ENCODE measurements around the gene WDR53.
"Not testable (repeated sequence)": the region's sequence is repeated elsewhere in the genome, so short reads cannot be mapped to it uniquely, and the experiment has no call there.

WDR53 gene

DNA sequence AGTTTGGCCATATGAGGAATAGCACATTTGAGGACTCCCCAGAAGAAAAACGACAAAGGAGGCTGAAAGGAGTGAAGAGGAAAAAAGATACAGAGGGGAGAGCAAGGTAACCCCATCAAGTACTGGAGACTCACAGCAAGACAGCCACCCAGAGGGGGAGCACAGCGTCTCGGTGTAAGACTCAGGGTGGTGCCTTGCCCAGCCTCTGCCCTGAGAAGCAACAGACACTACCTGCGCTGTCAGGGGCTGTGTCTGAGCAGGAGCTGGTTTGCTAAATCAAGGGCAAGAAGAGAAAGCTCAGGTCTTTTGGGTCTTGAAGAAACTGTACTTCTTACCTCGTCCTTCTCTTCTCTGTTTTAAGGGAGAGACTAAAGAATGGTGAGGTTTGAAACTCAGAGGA, 28.0 kb upstream of the WDR53 start:
- H3K27me3 Mint-ChIP-seq: peaks cover 27% of the 10 kb centered on the region
- H3K4me3 Mint-ChIP-seq: no peak overlapping the region

DNA sequence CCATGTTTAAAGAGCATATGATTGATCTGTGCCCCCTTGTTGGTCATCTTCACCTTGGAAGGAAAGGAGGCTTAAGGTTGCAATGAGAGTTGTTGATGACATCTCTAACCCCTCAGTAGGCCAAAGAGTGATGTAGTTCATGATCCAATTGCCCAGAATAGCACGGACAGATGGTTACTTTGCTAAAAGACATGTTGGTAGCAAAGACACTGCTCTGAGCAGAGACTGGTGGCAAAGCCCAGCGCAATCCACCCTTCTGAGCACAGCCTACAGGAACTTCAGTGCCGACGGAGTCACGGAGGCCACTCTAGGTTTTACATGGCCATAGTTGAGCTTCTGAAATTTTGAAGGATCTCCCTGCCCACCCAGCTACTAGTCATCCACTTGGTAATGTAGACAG, 21.9 kb upstream of the WDR53 start:
- Mint-ChIP-seq H3K27ac (no peak overlapping the region), H3K36me3 (ENCODE audit: low read depth) (peaks cover 22% of the 10 kb centered on the region), H3K27me3 (no peaks in the 10 kb centered on the region), H3K4me3 (no peak overlapping the region), H3K9me3 (no peaks in the 10 kb centered on the region), H3K4me1 (ENCODE audit: low read depth) (no peaks in the 10 kb centered on the region)
- intact Hi-C loops (cut with micrococcal nuclease): no loop called here

More for the DNA sequence above, 28.0 kb upstream of the WDR53 start:
- intact Hi-C loops (cut with micrococcal nuclease): no loop called here
- no peak overlapping the region for H3K27ac Mint-ChIP-seq
- no peaks in the 10 kb centered on the region for H3K9me3 Mint-ChIP-seq
- no peaks in the 10 kb centered on the region for H3K36me3 Mint-ChIP-seq (ENCODE audit: low read depth)
- H3K4me1 Mint-ChIP-seq (ENCODE audit: low read depth): peaks cover 14% of the 10 kb centered on the region

- H3K4me3 Mint-ChIP-seq: no peak overlapping the region
- H3K36me3 Mint-ChIP-seq (ENCODE audit: low read depth): peaks cover 57% of the 10 kb centered on the region
- H3K27ac Mint-ChIP-seq: no peak overlapping the region
- intact Hi-C loops (cut with micrococcal nuclease): no loop called here
- no peaks in the 10 kb centered on the region for H3K9me3 Mint-ChIP-seq
- peaks cover 6% of the 10 kb centered on the region for H3K4me1 Mint-ChIP-seq (ENCODE audit: low read depth)
- no peaks in the 10 kb centered on the region for H3K27me3 Mint-ChIP-seq
Observed at GRCh38 chr3:196585044-196585757, 16.8 kb upstream of the WDR53 start.

DNA sequence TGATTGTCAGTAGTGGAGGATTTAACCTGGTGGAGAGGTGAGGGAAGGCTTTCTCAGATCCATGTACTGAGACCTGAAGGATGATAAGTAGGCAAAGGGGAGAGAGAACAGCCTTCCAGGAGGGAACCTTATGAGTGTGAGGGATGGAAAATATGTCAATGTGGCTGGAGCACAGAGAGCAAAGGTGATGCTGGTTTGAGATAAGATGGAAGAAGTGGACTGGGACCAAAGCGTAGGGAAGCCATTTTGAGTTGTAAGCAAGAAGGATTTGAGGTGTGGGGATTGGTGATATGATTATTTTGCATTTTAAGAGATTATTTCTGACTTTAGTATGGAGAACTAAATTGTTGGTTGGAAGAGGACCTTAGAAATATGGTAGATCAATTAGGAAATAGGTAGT, 4.0 kb upstream of the WDR53 start:
- Mint-ChIP-seq H3K27ac (no peak overlapping the region), H3K4me3 (no peak overlapping the region), H3K4me1 (ENCODE audit: low read depth) (peaks cover 33% of the 10 kb centered on the region), H3K36me3 (ENCODE audit: low read depth) (peaks cover 17% of the 10 kb centered on the region), H3K9me3 (no peaks in the 10 kb centered on the region), H3K27me3 (no peaks in the 10 kb centered on the region)
- intact Hi-C loops (cut with micrococcal nuclease): no loop called here

GRCh38 chr3:196570332-196570731, 2.0 kb upstream of the WDR53 start:
- H3K9me3 Mint-ChIP-seq; H3K27ac Mint-ChIP-seq; H3K27me3 Mint-ChIP-seq; intact Hi-C loops (cut with micrococcal nuclease): not testable (repeated sequence)
- Mint-ChIP-seq H3K36me3 (ENCODE audit: low read depth) (peaks cover 30% of the 10 kb centered on the region), H3K4me3 (peak overlapping the region; percentile 15), H3K4me1 (ENCODE audit: low read depth) (peaks cover 37% of the 10 kb centered on the region)

DNA sequence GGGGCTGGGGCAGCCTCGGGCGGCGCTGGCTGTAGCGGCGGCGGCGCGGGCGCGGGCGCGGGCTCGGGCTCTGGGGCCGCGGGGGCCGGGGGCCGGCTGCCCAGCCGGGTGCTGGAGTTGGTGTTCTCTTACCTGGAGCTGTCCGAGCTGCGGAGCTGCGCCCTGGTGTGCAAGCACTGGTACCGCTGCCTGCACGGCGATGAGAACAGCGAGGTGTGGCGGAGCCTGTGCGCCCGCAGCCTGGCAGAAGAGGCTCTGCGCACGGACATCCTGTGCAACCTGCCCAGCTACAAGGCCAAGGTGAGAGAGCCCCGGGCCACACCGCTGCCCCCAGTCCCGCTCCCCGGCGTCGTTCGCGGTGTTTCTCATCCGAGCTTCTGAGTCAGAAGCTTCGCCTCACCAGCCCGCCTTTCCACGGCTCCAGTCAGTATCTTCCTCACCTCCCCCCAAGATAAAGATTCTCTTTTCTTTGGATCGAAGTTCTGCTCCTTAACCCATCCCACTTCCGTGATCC, 706 bp upstream of the WDR53 start:
- peak overlapping the region; percentile 90 for H3K27ac Mint-ChIP-seq
- H3K9me3 Mint-ChIP-seq: no peaks in the 10 kb centered on the region
- no peaks in the 10 kb centered on the region for H3K27me3 Mint-ChIP-seq
- peaks cover 26% of the 10 kb centered on the region for H3K4me1 Mint-ChIP-seq (ENCODE audit: low read depth)
- intact Hi-C loops (cut with micrococcal nuclease): no loop called here
- H3K4me3 Mint-ChIP-seq: peak overlapping the region; percentile 80
- H3K36me3 Mint-ChIP-seq (ENCODE audit: low read depth): peaks cover 42% of the 10 kb centered on the region

DNA sequence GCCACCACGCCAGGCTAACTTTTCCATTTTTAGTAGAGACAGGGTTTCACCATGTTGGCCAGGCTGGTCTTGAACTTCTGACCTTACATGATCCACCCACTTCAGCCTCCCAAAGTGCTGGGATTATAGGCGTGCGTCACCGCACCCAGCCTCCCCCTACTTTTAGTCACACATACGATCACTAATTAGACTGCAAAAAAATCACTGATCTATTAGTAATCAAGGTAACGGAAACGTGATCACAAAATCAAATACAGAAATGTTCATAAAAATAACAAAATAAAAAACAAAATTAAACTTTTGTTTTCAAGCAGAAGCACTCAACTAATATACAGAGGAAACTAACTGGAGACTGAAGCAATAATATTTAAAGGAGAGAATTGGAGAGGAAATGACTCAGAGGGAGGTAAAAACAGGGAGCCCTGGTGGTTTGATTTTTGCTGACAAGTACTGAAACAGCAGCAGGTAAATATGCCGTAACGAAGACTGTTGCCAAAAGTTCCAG, 4.6 kb downstream of the WDR53 start:
- Mint-ChIP-seq H3K4me3 (no peak overlapping the region), H3K36me3 (ENCODE audit: low read depth) (peaks cover 59% of the 10 kb centered on the region), H3K27ac (no peak overlapping the region), H3K4me1 (ENCODE audit: low read depth) (peaks cover 13% of the 10 kb centered on the region), H3K27me3 (no peaks in the 10 kb centered on the region), H3K9me3 (no peaks in the 10 kb centered on the region)
- intact Hi-C loops (cut with micrococcal nuclease): no loop called here

GRCh38 chr3:196559826-196560225, 8.5 kb downstream of the WDR53 start:
- H3K4me3 Mint-ChIP-seq: no peak overlapping the region
- H3K27ac Mint-ChIP-seq: no peak overlapping the region
- H3K27me3 Mint-ChIP-seq: no peaks in the 10 kb centered on the region
- intact Hi-C loops (cut with micrococcal nuclease): loop anchor here (1.0 kb wide), 1 partner anchor 22 kb away; no protein-coding TSS in a partner anchor
- no peaks in the 10 kb centered on the region for H3K9me3 Mint-ChIP-seq
- peaks cover 5% of the 10 kb centered on the region for H3K4me1 Mint-ChIP-seq (ENCODE audit: low read depth)
- peaks cover 42% of the 10 kb centered on the region for H3K36me3 Mint-ChIP-seq (ENCODE audit: low read depth)

GRCh38 chr3:196558476-196558875, 9.9 kb downstream of the WDR53 start:
- H3K27me3 Mint-ChIP-seq: no peaks in the 10 kb centered on the region
- no peak overlapping the region for H3K4me3 Mint-ChIP-seq
- intact Hi-C loops (cut with micrococcal nuclease): no loop called here
- peaks cover 28% of the 10 kb centered on the region for H3K36me3 Mint-ChIP-seq (ENCODE audit: low read depth)
- H3K9me3 Mint-ChIP-seq: no peaks in the 10 kb centered on the region
- H3K27ac Mint-ChIP-seq: no peak overlapping the region
- H3K4me1 Mint-ChIP-seq (ENCODE audit: low read depth): peaks cover 18% of the 10 kb centered on the region

DNA sequence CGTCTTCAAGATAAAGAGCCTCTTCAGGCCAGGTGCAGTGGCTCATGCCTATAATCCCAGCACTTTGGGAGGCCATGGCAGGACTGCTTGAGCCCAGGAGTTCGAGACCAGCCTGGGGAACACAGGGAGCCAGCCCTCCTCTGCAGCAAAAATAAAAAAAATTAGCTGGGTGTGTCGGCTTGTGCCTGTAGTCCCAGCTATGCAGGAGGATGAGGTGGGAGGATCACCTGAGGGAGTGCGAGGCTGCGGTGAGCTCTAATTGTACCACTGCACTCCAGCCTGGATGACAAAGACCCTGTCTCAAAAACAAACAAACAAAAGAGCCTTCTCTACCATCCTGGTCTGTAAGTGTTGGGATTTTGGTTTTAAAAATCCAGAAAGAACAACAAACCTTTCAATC, 11.1 kb downstream of the WDR53 start:
- peaks cover 19% of the 10 kb centered on the region for H3K4me1 Mint-ChIP-seq (ENCODE audit: low read depth)
- no peaks in the 10 kb centered on the region for H3K9me3 Mint-ChIP-seq
- no peaks in the 10 kb centered on the region for H3K27me3 Mint-ChIP-seq
- intact Hi-C loops (cut with micrococcal nuclease): no loop called here
- no peak overlapping the region for H3K4me3 Mint-ChIP-seq
- no peak overlapping the region for H3K27ac Mint-ChIP-seq
- peaks cover 25% of the 10 kb centered on the region for H3K36me3 Mint-ChIP-seq (ENCODE audit: low read depth)

GRCh38 chr3:196555295-196555694, 13.1 kb downstream of the WDR53 start:
- H3K4me1 Mint-ChIP-seq (ENCODE audit: low read depth): peaks cover 19% of the 10 kb centered on the region
- H3K9me3 Mint-ChIP-seq: peaks cover 4% of the 10 kb centered on the region
- no peak overlapping the region for H3K27ac Mint-ChIP-seq
- no peaks in the 10 kb centered on the region for H3K27me3 Mint-ChIP-seq
- H3K4me3 Mint-ChIP-seq: no peak overlapping the region
- intact Hi-C loops (cut with micrococcal nuclease): no loop called here
- peaks cover 13% of the 10 kb centered on the region for H3K36me3 Mint-ChIP-seq (ENCODE audit: low read depth)

- Mint-ChIP-seq H3K27me3 (no peaks in the 10 kb centered on the region), H3K4me3 (no peak overlapping the region), H3K27ac (peak overlapping the region; percentile 54), H3K9me3 (peaks cover 15% of the 10 kb centered on the region), H3K4me1 (ENCODE audit: low read depth) (peaks cover 19% of the 10 kb centered on the region), H3K36me3 (ENCODE audit: low read depth) (peaks cover 13% of the 10 kb centered on the region)
- intact Hi-C loops (cut with micrococcal nuclease): no loop called here
Observed at GRCh38 chr3:196554205-196554604, 14.1 kb downstream of the WDR53 start.

- Mint-ChIP-seq H3K9me3 (peaks cover 20% of the 10 kb centered on the region), H3K4me3 (no peak overlapping the region), H3K4me1 (ENCODE audit: low read depth) (peaks cover 19% of the 10 kb centered on the region), H3K36me3 (ENCODE audit: low read depth) (peaks cover 15% of the 10 kb centered on the region), H3K27ac (peak overlapping the region; percentile 54), H3K27me3 (no peaks in the 10 kb centered on the region)
- intact Hi-C loops (cut with micrococcal nuclease): no loop called here
Observed at GRCh38 chr3:196553551-196553950, 14.8 kb downstream of the WDR53 start.

GRCh38 chr3:196552253-196552652, 16.1 kb downstream of the WDR53 start:
- peaks cover 15% of the 10 kb centered on the region for H3K36me3 Mint-ChIP-seq (ENCODE audit: low read depth)
- peaks cover 27% of the 10 kb centered on the region for H3K9me3 Mint-ChIP-seq
- no peaks in the 10 kb centered on the region for H3K27me3 Mint-ChIP-seq
- H3K27ac Mint-ChIP-seq: no peak overlapping the region
- intact Hi-C loops (cut with micrococcal nuclease): no loop called here
- H3K4me3 Mint-ChIP-seq: no peak overlapping the region
- H3K4me1 Mint-ChIP-seq (ENCODE audit: low read depth): peaks cover 19% of the 10 kb centered on the region

DNA sequence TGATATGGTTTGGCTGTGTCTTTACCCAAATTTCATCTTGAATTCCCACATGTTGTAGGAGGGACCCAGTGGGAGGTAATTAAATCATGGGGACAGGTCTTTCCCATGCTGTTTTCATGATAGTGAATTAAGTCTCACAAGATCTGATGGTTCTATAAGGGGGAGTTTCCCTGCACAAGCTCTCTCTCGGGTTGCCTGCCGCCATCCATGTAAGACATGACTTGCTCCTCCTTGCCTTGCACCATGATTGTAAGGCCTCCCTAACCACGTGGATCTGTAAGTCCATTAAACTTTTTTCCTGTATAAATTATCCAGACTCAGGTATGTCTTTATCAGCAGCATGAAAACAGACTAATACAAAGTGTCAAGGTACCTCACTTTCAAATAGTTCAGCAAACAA, 18.2 kb downstream of the WDR53 start:
- H3K4me3 Mint-ChIP-seq; H3K27me3 Mint-ChIP-seq; H3K36me3 Mint-ChIP-seq (ENCODE audit: low read depth); H3K27ac Mint-ChIP-seq; intact Hi-C loops (cut with micrococcal nuclease): not testable (repeated sequence)
- Mint-ChIP-seq H3K4me1 (ENCODE audit: low read depth) (peaks cover 17% of the 10 kb centered on the region), H3K9me3 (peaks cover 27% of the 10 kb centered on the region)

Data from dendritic cell treated with granulocyte-macrophage colony-stimulating factor and Interleukin-4, amounts not matched to agents 40 ng/mL and 50 ng/mL, for 4 days (primary cell).